Thyroid gland (tissue), 4 donors: ENCODE results near the gene PRSS1. TPM values are rescaled to one million over a fixed set of nuclear protein-coding genes. Genes with fewer than 3 reads are reported as not detected.

Experiments
- DNase-seq, 2 donors: peaks; one replicate each; pipeline ENCODE4 v3.0.0-alpha.2; 2019
- H3K27ac ChIP-seq, 3 donors: fragments of 200-600 bp; sonication (generic); 1 replicate in 2 of 3; 2 replicates in 1 of 3; pipeline ENCODE4 v1.5.1; 2016 to 2019; ENCODE audit warnings: mild to moderate bottlenecking in 1 of 3, moderate library complexity in 1 of 3
- H3K27me3 ChIP-seq: fragments of 200-600 bp; sonication (generic); one replicate; pipeline ENCODE4 v1.5.1; 2019
- H3K36me3 ChIP-seq, 2 donors: fragments of 200-600 bp; sonication (generic); one replicate each; pipeline ENCODE4 v1.5.1; 2016 to 2019
- H3K4me1 ChIP-seq, 2 donors: fragments of 200-600 bp; sonication (generic); one replicate each; pipeline ENCODE4 v1.5.1; 2017 to 2019
- H3K4me3 ChIP-seq, 3 donors: fragments of 200-600 bp; sonication (generic); replicated peaks in 1 of 3; 1 replicate in 2 of 3; 2 replicates in 1 of 3; pipeline ENCODE4 v1.5.1; 2016; ENCODE audit warnings: mild to moderate bottlenecking in 1 of 3
- H3K9me3 ChIP-seq: fragments of 200-600 bp; sonication (generic); one replicate; pipeline ENCODE4 v1.5.1; 2017
- POLR2A ChIP-seq, 2 donors: fragments of 450-650 bp; IDR thresholded peaks; one replicate each; pipeline ENCODE4 v1.6.1; 2017; ENCODE audit warnings: antibody characterized with exemption in 2 of 2, mild to moderate bottlenecking in 2 of 2, moderate library complexity in 1 of 2
- WGBS, 2 donors: methylation state at CpG; one replicate each; pipeline ENCODE4 v1.1.5; 2017; 5-methylcytosine and 5-hydroxymethylcytosine counted together
- intact Hi-C: fragments of 100-400 bp; cut with DNase I; formaldehyde crosslinking; loops from one replicate; pipeline ENCODE4 v1.15.1; 2023
- total RNA-seq, 4 donors: library from RNA; depleted of rRNA; stranded (reverse); fragments of >200 nt; gene quantifications; one replicate each; pipeline ENCODE4 v1.2.3, GENCODE V29; 2016
- TF ChIP-seq, protein P1 (sequence below), 6 experiments: fragments of 200-600 bp in 3 of 6; fragments of 450-650 bp in 3 of 6; sonication (generic) in 3 of 6; IDR thresholded peaks; one replicate each; pipeline ENCODE4 v1.5.1; 2016 to 2019; ENCODE audit warnings: antibody characterized with exemption in 6 of 6, mild to moderate bottlenecking in 2 of 6, inconsistent platforms in 1 of 6, moderate library complexity in 1 of 6

The PRSS1 gene
- total RNA-seq, 4 donors from 2014 or later, result 1.2 TPM; not detected in 3

DNA sequence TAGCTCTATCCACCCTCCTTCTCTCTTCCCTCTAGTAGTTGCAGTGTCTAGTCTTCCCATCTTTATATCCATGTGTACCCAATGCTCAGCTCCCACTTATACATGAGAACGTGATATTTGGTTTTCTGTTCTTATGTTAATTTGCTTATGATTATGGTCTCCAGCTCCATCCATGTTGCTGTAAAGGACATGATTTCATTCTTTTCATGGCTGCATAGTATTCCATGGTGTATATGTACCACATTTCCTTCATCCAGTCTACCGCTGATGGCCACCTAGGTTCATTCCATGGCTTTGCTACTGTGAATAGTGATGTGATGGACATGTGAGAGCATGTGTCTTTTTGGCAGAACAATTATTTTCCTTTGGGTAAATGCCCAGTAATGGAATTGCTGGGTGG is 28.0 kb downstream of the PRSS1 start:
- H3K27ac ChIP-seq, result no peak overlapping the region
- peaks cover 15 to 17% of the 10 kb centered on the region in 2 donors for H3K4me1 ChIP-seq
- no peak overlapping the region for H3K4me3 ChIP-seq
- intact Hi-C loops, result no loop called here
- H3K27me3 ChIP-seq, result no peaks in the 10 kb centered on the region
- DNase-seq, result no peak
- TF ChIP-seq, protein P1, sequence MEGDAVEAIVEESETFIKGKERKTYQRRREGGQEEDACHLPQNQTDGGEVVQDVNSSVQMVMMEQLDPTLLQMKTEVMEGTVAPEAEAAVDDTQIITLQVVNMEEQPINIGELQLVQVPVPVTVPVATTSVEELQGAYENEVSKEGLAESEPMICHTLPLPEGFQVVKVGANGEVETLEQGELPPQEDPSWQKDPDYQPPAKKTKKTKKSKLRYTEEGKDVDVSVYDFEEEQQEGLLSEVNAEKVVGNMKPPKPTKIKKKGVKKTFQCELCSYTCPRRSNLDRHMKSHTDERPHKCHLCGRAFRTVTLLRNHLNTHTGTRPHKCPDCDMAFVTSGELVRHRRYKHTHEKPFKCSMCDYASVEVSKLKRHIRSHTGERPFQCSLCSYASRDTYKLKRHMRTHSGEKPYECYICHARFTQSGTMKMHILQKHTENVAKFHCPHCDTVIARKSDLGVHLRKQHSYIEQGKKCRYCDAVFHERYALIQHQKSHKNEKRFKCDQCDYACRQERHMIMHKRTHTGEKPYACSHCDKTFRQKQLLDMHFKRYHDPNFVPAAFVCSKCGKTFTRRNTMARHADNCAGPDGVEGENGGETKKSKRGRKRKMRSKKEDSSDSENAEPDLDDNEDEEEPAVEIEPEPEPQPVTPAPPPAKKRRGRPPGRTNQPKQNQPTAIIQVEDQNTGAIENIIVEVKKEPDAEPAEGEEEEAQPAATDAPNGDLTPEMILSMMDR (IDR thresholded peaks at IDR 0.05), result no peak
- no peak for TF ChIP-seq POLR2A (IDR thresholded peaks at IDR 0.05)
- no peaks in the 10 kb centered on the region for H3K36me3 ChIP-seq
- WGBS, 2 donors, result 94 to 98% methylated on average over 2 of the region's 2 CpGs
- H3K9me3 ChIP-seq, result no peaks in the 10 kb centered on the region

- whole genome bisulfite sequencing, 2 donors, result 5 to 12% methylated on average over 32 of the region's 32 CpGs
- H3K36me3 ChIP-seq, result no peaks in the 10 kb centered on the region
- H3K27ac ChIP-seq, result no peak overlapping the region
- intact Hi-C loops, result no loop called here
- DNase-seq, result peak; percentile 94 to 96
- no peaks in the 10 kb centered on the region for H3K9me3 ChIP-seq
- no peak overlapping the region for H3K4me3 ChIP-seq
- TF ChIP-seq, protein P1 (IDR thresholded peaks at IDR 0.05), result peak; percentile 83 to 99 (median 95)
- TF ChIP-seq POLR2A (IDR thresholded peaks at IDR 0.05), result no peak
- peaks cover 0 to 4% of the 10 kb centered on the region in 2 donors for H3K4me1 ChIP-seq
- H3K27me3 ChIP-seq, result no peaks in the 10 kb centered on the region
These were observed 33.9 kb downstream of the PRSS1 start for GRCh38 chr7:142782922-142783900.

DNA sequence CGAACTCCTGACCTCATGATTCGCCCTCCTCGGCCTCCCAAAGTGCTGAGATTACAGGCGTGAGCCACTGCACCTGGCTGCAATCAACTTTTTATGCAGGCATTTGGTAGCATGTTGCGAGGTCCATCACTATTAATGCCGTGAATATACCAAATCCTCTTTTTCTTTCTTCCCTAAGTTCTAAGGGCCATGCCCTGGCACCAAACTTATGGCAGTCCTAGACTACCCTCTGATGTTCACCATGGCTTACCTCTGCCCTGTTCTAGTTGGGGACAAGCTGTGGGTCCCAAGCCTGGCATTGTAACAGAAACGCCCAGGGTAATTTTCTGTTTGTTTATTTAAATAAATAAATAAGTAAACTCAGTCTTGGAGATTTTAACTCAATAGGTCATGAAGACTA is 34.8 kb downstream of the PRSS1 start:
- H3K27ac ChIP-seq, result no peak overlapping the region
- H3K4me3 ChIP-seq, result no peak overlapping the region
- H3K27me3 ChIP-seq, result no peaks in the 10 kb centered on the region
- H3K36me3 ChIP-seq, result no peaks in the 10 kb centered on the region
- intact Hi-C loops, result loop anchor here (2.0 kb wide), 1 partner anchor 71 kb away; no protein-coding TSS in a partner anchor
- H3K4me1 ChIP-seq, result peaks cover 0 to 4% of the 10 kb centered on the region in 2 donors
- TF ChIP-seq, protein P1 (IDR thresholded peaks at IDR 0.05), result no peak
- TF ChIP-seq POLR2A (IDR thresholded peaks at IDR 0.05), result no peak
- H3K9me3 ChIP-seq, result no peaks in the 10 kb centered on the region
- WGBS, 2 donors, result 86 to 93% methylated on average over 7 of the region's 7 CpGs
- no peak for DNase-seq

- peaks cover 0 to 4% of the 10 kb centered on the region in 2 donors for H3K4me1 ChIP-seq
- H3K4me3 ChIP-seq, result no peak overlapping the region
- H3K36me3 ChIP-seq, result no peaks in the 10 kb centered on the region
- intact Hi-C loops, result loop anchor here (2.0 kb wide), 1 partner anchor 72 kb away; no protein-coding TSS in a partner anchor
- H3K27me3 ChIP-seq, result no peaks in the 10 kb centered on the region
- DNase-seq, result no peak
- H3K27ac ChIP-seq, result no peak overlapping the region
- TF ChIP-seq, protein P1 (IDR thresholded peaks at IDR 0.05), result no peak
- no peak for TF ChIP-seq POLR2A (IDR thresholded peaks at IDR 0.05)
- WGBS, 2 donors, result 68 to 71% methylated on average over 8 of the region's 8 CpGs
- no peaks in the 10 kb centered on the region for H3K9me3 ChIP-seq
These were observed 35.4 kb downstream of the PRSS1 start for GRCh38 chr7:142784716-142785115.

GRCh38 chr7:142785841-142786250 is 36.6 kb downstream of the PRSS1 start:
- H3K4me1 ChIP-seq, result peaks cover 0 to 4% of the 10 kb centered on the region in 2 donors
- WGBS, 2 donors, result 86 to 88% methylated on average over 8 of the region's 8 CpGs
- TF ChIP-seq, protein P1 (IDR thresholded peaks at IDR 0.05), result no peak
- TF ChIP-seq POLR2A (IDR thresholded peaks at IDR 0.05), result no peak
- H3K27me3 ChIP-seq, result no peaks in the 10 kb centered on the region
- no peaks in the 10 kb centered on the region for H3K9me3 ChIP-seq
- intact Hi-C loops, result loop anchor here (2.0 kb wide), 1 partner anchor 73 kb away; no protein-coding TSS in a partner anchor
- DNase-seq, result peak in 1 of 2 donors; percentile 18
- H3K27ac ChIP-seq, result no peak overlapping the region
- H3K36me3 ChIP-seq, result no peaks in the 10 kb centered on the region
- no peak overlapping the region for H3K4me3 ChIP-seq
